Activated CD8-positive, alpha-beta memory T cell treated with anti-CD3 and anti-CD28 coated beads for 36 hours (primary cell): ENCODE data around the gene NMRK2. TPM values are rescaled to one million over a fixed set of nuclear protein-coding genes. Genes with fewer than 3 reads are reported as not detected.

ENCODE experiments used
- CTCF ChIA-PET: fragments of 350-600 bp; sonication (Branson Sonifier 250); formaldehyde crosslinking; loops from one replicate; lab custom pipeline; 2021; ENCODE audit warnings: antibody characterized with exemption; lab: Charles Lee
- POLR2A ChIA-PET: fragments of 350-600 bp; sonication (Branson Sonifier 250); formaldehyde crosslinking; loops from one replicate; lab custom pipeline; 2021; ENCODE audit warnings: antibody characterized with exemption; lab: Charles Lee
- total RNA-seq, 2 experiments: library from RNA; stranded (reverse); gene quantifications; one replicate each; pipeline ENCODE4 v1.2.3, GENCODE V29; 2021

Gene NMRK2
- total RNA-seq, 2 experiments from 2014 or later = not detected

GRCh38 chr19:3976495-3977241 is 43.8 kb downstream of the NMRK2 start:
- ChIA-PET CTCF (interaction anchor here (1.7 kb wide), 1 partner anchor 9 kb away, joined by 6 read pairs; the partner anchor contains the start of gene EEF2), POLR2A (interaction anchor here (0.9 to 1.9 kb wide), 2 partner anchors 8 to 9 kb away, joined by 3 to 6 read pairs; partner anchors contain the start of gene EEF2)

GRCh38 chr19:3977242-3978143 is 44.6 kb downstream of the NMRK2 start:
- CTCF ChIA-PET = no interaction called here

GRCh38 chr19:3978145-3978544 is 45.3 kb downstream of the NMRK2 start:
- ChIA-PET CTCF (no interaction called here), POLR2A (interaction anchor here (0.6 kb wide), 1 partner anchor 10 kb away, joined by 3 read pairs; no protein-coding TSS in a partner anchor)

More at GRCh38 chr19:3977242-3978143, 44.6 kb downstream of the NMRK2 start:
- POLR2A ChIA-PET = interaction anchor here (0.6 to 0.9 kb wide), 2 partner anchors 8 to 10 kb away, joined by 3 read pairs; partner anchors contain the start of gene EEF2

GRCh38 chr19:3979289-3979673 is 46.4 kb downstream of the NMRK2 start:
- ChIA-PET POLR2A (interaction anchor here (0.5 to 7.7 kb wide), 3 partner anchors 7 to 21 kb away, joined by 7 to 64 read pairs (median 22); partner anchors contain the start of gene DAPK3), CTCF (interaction anchor here (0.6 kb wide), 1 partner anchor 85 kb away, joined by 3 read pairs; no protein-coding TSS in a partner anchor)

GRCh38 chr19:3979674-3980352 is 46.9 kb downstream of the NMRK2 start:
- CTCF ChIA-PET = interaction anchor here (0.9 kb wide), 1 partner anchor 9 kb away, joined by 3 read pairs; the partner anchor contains the start of gene DAPK3
- POLR2A ChIA-PET = interaction anchor here (0.5 to 7.7 kb wide), 3 partner anchors 8 to 21 kb away, joined by 7 to 64 read pairs (median 22); partner anchors contain the start of gene DAPK3

GRCh38 chr19:3980353-3981251 is 47.7 kb downstream of the NMRK2 start:
- ChIA-PET POLR2A (interaction anchor here (7.7 kb wide), 1 partner anchor 9 kb away, joined by 64 read pairs; the partner anchor contains the start of gene DAPK3), CTCF (interaction anchor here (0.9 kb wide), 1 partner anchor 10 kb away, joined by 3 read pairs; the partner anchor contains the start of gene DAPK3)

GRCh38 chr19:3981373-3981735 is 48.5 kb downstream of the NMRK2 start:
- POLR2A ChIA-PET = interaction anchor here (7.7 kb wide), 1 partner anchor 10 kb away, joined by 64 read pairs; the partner anchor contains the start of gene DAPK3

GRCh38 chr19:3981736-3982681 is 49.1 kb downstream of the NMRK2 start:
- POLR2A ChIA-PET = interaction anchor here (7.7 kb wide), 1 partner anchor 10 kb away, joined by 64 read pairs; the partner anchor contains the start of gene DAPK3

More at GRCh38 chr19:3981373-3981735, 48.5 kb downstream of the NMRK2 start:
- CTCF ChIA-PET = no interaction called here

GRCh38 chr19:3982701-3983541 is 50.1 kb downstream of the NMRK2 start:
- POLR2A ChIA-PET = interaction anchor here (7.7 kb wide), 1 partner anchor 11 kb away, joined by 64 read pairs; the partner anchor contains the start of gene DAPK3
- CTCF ChIA-PET = interaction anchor here (0.8 to 1.2 kb wide), 2 partner anchors 8 to 11 kb away, joined by 3 to 6 read pairs; no protein-coding TSS in a partner anchor

More at GRCh38 chr19:3981736-3982681, 49.1 kb downstream of the NMRK2 start:
- CTCF ChIA-PET = interaction anchor here (0.8 kb wide), 1 partner anchor 10 kb away, joined by 3 read pairs; no protein-coding TSS in a partner anchor

GRCh38 chr19:3983542-3983914 is 50.7 kb downstream of the NMRK2 start:
- ChIA-PET POLR2A (interaction anchor here (1.5 to 7.7 kb wide), 3 partner anchors 8 to 15 kb away, joined by 6 to 64 read pairs (median 7); partner anchors contain the start of gene DAPK3), CTCF (interaction anchor here (1.2 kb wide), 1 partner anchor 8 kb away, joined by 6 read pairs; no protein-coding TSS in a partner anchor)

GRCh38 chr19:3983936-3984583 is 51.2 kb downstream of the NMRK2 start:
- ChIA-PET CTCF (interaction anchor here (1.2 kb wide), 1 partner anchor 9 kb away, joined by 6 read pairs; no protein-coding TSS in a partner anchor), POLR2A (interaction anchor here (0.6 to 7.7 kb wide), 4 partner anchors 9 to 1007 kb away, joined by 4 to 64 read pairs (median 6); partner anchors contain the start of genes DAPK3 and TLE6)

GRCh38 chr19:3984584-3984907 is 51.7 kb downstream of the NMRK2 start:
- POLR2A ChIA-PET = interaction anchor here (0.6 to 7.7 kb wide), 6 partner anchors 9 to 1007 kb away, joined by 4 to 64 read pairs (median 6); partner anchors contain the start of genes DAPK3, MRPL54 and TLE6
- CTCF ChIA-PET = interaction anchor here (1.2 to 2.1 kb wide), 4 partner anchors 9 to 40 kb away, joined by 3 to 6 read pairs (median 6); partner anchors contain the start of gene DAPK3

- POLR2A ChIA-PET = interaction anchor here (0.6 to 7.7 kb wide), 11 partner anchors 8 to 223 kb away, joined by 3 to 64 read pairs (median 5); partner anchors contain the start of genes DAPK3, MRPL54, PIAS4 and ZBTB7A
- CTCF ChIA-PET = interaction anchor here (0.8 to 2.1 kb wide), 9 partner anchors 9 to 217 kb away, joined by 3 to 9 read pairs (median 5); partner anchors contain the start of gene DAPK3
Measured at GRCh38 chr19:3984908-3985642, 52.2 kb downstream of the NMRK2 start, which contains the start of gene EEF2. Gene EEF2, minus strand, starts transcription at chr19:3985463. Its CDS starts 83 bp downstream, at chr19:3985380.
